NOMO-1 treated with dmso at 0.1 percent for 144 hours (cell line): Measurements from ENCODE around the gene RIF1.
"Not testable (repeated sequence)": the region's sequence is repeated elsewhere in the genome, so short reads cannot be mapped to it uniquely, and the experiment has no call there.

Experiments
- DNase-seq: peaks from one replicate; lab custom pipeline; 2025; ENCODE audit not compliant: unreplicated experiment; lab: John Stamatoyannopoulos, UW

Gene RIF1

DNA sequence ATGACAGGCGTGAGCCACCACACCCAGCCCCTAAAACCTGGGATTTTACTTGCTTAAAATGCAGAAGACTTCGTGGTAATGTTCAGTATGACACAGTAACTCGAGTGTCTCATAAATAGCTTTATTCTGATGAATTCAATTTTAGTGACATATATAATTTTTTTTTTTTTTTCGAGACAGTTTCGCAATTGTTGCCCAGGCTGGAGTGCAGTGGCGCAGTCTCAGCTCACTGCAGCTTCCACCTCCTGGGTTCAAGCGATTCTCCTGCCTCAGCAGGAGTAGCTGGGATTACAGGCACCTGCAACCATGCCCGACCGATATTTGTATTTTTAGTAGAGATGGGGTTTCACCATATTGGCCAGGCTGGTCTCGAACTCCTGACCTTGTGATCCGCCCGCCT is 12.0 kb downstream of the RIF1 start:
- DNase-seq: not testable (repeated sequence)

DNA sequence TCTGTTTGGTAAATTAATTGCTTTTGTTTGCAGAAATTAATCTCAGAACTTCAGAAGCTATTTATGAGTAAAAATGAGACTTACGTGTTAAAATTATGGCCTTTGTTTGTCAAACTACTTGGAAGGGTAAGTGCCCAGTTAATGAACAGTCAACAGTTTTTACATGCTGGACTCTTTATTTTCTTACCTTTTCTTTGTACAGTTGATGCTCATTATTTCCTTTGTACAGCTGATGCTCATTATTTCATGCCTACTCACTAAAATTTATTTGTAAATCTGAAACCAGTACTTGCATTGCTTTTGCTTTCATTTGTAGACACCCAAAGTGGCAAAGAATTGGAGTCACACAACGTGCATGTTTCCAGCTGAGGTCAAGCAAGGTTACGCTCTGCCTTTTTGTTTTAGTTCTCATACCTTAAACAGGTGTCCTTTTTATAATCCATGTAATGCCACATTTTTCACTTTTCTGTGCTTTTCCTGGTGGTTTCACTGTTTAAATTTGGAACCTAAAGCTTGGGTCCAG is 13.3 kb downstream of the RIF1 start:
- DNase-seq: no peak

DNA sequence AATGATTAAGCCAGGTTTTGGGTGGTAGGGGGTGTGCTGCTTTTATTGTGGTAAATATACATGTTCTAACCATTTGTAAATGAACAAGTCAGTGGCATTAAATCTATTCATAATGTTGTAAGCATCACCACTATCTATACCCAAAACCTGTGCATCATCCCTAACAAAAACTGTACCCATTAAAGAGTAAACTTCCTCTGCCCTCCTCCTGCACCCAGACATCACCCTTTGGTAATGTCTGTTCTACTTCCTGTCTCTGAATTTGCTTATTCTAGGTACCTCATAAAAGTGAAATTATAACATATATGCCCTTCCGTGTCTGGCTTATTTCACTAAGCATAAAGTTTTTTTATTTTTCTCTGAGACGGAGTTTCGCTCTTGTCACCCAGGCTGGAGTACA is 14.1 kb downstream of the RIF1 start:
- no peak for DNase-seq

DNA sequence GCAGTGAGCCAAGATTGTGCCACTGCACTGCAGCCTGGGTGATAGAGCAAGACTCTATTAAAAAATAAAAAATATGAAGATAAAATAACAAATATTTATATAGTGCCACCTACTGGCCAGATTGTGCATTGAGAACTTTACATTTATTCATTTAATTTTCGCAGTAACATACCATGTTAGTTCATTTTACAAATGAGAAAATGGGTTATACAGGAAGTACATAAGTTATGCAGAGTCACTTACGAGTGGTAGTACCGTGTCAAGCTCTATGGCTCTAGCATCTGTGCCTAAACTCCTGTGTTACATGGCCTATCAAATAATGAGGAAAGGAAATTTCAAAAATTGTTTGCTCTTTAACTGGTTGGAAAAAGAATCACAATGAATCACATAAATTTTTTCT is 27.9 kb downstream of the RIF1 start:
- DNase-seq: no peak

DNA sequence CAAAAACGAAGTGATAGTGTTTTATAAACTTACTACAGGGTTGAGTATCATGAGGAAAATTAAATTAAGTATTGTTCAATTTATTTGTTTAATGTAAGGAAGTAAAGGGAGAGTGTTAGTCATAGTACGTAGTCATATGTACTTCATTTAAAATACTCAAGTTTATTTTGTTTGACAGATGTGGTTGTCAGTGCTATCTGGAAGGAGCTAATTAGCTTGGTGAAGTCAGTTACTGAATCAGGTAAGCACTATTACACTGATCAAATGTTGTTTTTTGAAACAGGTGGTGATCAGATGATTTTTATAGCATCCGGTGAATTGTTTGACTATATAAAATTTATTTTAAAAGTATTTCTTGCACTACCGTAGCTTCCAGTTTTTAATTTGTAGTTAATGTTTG is 28.8 kb downstream of the RIF1 start:
- DNase-seq: no peak

DNA sequence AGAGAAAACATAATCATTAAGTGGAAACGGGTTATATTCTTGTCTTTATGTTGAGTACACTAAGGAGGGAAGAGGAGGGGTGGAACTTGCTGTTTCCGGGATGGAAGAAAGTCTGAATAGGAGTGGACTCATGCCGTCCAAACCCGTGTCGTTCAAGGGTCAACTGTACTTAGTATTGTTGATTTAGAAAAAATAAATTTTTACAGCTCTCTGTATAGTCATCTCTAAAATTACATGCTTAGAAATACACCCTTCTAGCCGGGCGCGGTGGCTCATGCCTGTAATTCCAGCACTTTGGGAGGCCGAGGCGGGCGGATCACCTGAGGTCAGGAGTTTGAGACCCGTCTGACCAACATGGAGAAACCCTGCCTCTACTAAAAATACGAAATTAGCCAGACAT is 29.4 kb downstream of the RIF1 start:
- no peak for DNase-seq

DNA sequence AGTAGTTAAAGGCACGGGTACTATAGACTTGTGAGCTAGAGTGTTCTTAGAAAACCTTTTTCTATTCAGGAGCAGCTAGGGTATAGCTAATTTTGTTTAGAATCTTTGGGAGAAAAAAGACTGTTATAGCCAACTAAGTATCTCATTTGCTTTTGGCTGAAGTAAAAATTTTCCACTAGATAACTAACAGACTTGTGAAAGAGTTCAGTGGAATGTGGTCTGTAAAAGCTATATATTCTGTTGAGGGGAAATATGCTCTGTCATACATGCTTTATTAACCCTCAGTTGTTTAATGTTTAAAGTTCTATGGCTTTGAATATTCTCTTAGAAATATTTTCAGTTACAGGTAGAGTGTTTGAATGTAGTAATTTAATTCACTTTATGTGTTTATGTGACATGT is 49.7 kb downstream of the RIF1 start:
- DNase-seq: no peak

DNA sequence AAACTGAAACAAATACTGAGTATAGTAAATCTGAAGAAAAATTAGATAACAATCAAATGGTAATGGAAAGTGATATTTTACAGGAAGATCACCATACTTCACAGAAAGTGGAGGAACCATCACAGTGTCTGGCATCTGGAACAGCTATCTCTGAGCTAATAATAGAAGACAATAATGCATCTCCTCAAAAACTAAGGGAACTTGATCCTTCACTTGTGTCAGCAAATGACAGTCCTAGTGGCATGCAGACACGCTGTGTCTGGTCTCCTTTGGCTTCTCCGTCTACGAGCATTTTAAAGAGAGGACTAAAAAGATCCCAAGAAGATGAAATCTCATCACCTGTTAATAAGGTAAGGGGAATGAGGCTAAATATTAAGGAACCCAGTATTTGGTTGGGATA is 56.1 kb downstream of the RIF1 start:
- DNase-seq: no peak

DNA sequence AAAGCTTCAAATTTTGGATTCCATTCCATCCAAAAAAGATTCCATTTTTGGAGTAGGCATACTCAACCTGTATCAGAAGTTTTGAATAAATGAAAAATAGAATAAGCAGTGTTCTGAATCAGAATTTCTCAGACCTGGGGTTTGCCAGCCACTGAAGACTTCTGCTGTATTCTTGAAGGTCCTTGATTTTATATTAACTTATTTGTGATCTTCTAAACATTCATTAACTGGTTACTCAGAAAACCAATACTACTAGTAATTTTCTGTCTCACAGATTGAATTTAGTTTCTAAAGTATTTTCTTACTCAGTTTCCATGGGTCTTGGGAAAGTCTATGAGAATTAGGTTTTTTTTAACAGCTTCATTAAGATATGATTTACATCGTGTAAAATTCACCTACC is 60.9 kb downstream of the RIF1 start:
- DNase-seq: no peak

DNA sequence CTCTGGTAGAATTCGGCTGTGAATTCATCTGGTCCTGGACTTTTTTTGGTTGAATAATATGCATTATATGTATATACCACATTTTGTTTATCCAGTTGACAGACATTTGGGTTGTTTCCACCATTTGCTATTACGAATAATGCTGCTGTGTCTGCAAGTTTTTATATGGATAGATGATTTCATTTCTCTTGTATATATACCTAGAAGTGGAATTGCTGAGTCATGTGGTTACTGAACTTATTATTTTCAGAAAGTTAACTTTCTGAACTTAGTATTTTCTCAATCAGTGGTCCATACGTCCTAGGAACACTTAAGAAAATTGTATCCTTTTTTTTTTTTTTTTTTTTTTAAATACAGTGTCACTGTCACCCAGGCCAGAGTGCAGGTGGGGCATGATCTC is 63.3 kb downstream of the RIF1 start:
- DNase-seq: no peak

DNA sequence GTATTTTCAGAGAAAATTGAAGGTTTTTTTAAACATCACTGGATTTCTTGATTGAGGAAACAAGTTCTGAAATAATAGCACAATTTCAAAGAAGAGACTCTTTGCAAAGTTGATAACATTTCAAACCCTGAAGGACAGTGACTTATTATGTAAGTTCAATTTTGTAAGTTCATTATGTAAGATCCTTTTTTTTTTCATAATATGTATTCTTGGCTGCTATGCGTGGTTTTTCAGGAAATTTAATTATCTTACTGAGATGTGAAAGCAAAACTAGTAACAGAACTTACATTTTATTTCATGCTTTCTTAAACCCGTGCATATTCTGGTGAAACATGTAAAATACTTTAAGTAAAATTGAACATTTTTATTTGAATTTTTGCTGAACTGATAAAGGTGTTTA is 65.4 kb downstream of the RIF1 start:
- no peak for DNase-seq

DNA sequence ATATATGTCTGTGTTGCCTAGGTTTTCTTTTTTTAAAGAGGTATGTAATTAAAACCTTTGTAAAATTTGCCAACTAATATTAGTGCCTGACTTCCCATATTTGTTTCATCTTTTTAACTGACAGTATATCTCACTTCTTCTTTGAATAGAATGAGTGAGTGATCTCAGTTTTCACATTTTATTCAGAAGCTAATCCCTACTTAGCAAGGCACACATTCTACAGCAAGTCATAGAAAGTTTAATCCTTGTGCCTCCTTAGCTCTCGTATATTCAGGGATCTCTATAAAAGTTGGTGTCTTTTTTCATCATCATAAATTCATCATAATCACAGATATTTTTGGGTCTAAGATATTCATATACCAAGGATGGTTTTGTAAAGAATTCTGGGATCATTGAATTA is 66.6 kb downstream of the RIF1 start:
- DNase-seq: no peak

DNA sequence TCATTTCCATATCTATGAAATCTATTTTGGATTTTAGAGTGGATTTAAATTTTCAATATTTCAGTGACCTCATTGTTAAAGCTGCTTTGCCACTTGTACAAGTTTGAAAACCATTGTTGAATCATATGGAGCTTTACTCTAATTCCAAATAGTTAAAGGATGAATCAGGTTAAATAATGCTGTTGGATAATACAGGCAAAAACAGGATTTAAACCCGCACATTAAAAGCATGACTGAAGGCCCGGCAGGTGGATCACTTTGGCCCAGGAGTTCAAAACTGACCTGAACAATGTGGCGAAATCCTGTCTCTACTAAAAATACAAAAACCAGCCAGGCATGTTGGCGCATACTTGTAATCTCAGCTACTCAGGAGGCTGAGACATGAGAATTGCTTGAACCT is 68.3 kb downstream of the RIF1 start:
- no peak for DNase-seq

DNA sequence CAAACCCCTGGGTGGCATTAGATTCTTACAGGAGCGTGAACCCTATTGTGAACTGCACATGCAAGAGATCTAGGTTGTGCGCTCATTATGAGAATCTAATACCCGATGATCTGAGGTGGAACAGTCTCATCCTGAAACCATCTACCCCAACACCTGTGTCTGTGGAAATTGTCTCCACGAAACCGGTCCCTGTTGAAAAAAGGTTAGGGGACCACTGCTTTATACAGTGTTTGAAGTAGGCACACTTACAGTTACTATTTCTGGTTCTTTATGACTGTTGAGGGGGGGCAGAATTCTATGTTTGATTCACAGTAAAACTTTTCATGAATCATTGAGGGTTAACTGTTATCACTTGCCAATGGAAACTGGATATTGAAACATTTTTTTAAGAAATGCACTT is 72.0 kb downstream of the RIF1 start:
- no peak for DNase-seq

DNA sequence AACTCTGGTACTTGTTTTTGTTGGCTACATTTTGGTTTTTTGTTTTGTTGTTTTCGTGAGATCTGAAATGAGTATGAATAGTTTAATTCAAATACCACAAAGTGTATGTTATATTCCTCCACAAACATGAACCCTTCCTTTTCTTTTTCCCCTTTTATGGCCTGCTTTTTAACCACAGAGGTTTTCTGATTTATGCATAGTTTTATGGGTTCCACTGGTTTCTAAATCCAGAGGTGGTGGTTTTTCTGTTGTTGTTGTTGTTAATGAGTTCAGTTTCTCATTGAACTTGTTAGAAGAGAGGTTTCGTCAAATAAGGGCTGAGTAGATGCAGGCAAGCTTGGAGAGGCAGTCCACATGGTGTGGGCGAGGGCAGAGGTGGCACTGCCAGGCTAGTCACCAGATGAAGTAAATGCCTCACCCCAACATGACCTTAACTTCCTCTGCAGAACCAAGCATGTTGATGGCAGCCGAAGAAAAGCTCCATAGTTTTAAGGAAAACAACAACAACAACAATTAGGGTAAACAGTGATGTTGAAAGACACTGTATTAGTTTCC is 72.5 kb downstream of the RIF1 start:
- DNase-seq: no peak

DNA sequence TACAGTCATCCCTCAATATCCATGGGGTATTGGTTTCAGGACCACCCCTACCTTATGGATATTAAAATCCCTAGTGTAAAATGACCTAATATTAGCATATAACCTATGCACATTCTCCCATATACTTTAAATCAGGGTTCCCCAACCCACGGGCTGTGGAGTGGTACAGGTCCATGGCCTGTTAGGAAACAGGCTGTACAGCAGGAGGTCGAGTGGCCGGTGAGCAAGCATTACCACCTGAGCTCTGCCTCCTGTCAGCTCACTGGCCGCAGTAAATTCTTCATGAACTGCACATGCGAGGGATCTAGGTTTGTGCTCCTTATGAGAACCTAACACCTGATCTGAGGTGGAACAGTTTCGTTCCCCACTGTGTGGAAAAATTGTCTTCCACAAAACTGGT is 73.8 kb downstream of the RIF1 start:
- DNase-seq: no peak

DNA sequence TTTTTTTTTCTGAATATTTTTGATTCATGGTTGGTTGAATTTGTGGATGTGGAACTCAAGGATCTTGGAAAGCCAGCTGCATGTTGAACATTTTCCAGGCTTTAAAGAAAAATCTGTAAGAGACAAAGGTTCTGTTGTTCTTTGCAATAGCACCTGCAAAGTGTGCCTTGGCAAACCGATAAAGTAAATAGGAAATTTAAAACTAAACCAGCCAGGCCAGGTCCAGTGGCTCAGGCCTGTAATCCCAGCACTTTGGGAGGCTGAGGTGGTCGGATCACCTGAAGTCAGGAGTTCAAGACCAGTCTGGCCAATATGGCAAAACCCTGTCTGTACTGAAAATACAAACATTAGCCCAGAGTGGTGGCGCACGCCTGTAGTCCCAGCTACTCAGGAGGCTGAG is 74.4 kb downstream of the RIF1 start:
- DNase-seq: no peak

DNA sequence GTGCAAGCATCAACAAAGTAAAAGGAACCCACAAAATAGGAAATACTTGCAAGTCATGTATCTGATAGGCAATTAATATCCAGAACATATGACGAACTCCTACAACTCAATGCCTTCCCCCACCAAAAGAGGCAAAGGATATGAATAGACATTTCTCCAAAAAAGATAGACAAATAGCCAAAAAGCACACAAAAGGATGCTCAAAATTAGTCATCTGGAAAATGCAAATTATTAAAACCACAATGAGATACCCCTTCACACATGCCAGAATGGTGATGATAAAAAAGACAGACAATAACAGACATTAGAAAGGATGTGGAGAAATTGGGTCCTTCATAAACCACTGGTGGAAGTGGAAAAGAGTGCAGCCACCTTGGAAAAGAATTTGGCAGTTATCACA is 76.4 kb downstream of the RIF1 start:
- no peak for DNase-seq

DNA sequence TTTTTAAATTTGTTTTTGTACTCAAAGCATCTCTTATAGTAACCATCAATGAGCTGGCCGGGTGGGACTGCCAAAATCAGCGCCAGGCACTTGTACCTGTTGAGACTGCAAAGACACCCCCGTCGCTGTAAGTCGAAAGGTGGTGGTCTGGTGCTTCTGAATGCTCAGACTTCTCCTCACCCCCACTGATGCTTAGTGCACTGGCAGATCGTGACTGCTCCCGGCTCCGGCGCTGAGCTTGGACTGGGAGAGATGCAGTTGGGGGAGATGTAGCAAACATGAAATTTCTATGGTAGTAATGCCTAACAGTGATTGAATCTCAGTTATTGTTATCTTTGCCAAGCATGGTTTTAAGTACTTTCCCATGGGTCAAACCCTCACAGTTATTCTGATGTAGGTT is 80.6 kb downstream of the RIF1 start:
- no peak for DNase-seq

DNA sequence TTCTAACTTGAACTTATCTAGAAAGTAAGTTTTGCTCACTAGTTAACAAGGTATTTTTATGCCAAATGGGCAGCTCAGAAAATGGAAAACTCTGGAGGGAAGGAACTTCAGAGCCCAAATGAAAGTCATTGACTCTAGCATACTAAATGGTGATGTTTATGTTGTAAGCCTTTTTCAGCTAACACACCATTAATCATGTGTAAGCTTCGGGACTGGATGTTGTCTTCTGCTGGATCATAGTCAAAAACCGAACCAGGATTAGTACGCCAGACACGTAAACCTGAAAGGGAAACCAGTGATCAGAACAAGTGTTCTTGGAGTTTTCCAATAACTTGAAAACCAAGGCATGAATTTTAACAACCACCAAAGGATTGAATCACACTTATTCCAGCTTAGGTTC is 81.8 kb downstream of the RIF1 start:
- no peak for DNase-seq

DNA sequence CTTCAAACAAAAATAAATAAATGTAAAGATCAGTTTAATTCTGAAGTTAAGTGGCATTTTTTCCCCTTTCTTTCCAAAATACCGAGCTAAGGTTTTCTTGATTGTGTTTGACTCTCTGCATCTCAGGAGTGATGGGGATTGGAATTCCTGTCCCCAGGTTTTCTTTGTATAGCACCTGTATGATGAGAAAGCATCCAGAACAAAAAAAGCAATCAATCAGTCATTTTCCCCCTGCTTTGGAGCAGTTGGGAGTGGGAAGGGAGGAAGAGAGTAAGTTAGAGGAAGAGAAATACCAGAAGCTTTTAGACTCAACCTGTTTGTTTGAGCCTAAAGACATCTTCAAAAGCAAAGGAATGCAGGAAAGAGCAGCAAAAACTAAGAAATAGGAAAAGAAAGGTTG is 88.5 kb downstream of the RIF1 start:
- no peak for DNase-seq

DNA sequence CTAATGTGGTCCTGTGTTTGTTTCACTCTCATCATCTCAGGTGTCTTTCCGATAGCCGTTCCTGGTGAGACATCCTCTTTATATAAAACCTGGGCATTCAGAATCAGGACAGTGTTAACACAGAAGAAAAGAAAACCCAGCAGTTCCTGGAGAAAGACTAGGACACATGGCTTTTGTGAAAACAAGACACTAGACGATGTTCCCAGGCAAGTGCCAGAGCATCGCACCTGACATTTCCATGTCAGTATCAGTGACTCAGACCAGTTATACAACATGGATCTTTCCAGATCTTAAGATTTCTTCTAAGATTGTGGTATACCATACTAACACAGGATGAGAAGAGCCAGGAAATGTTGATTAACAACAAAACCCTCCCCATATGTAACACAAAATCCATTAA is 96.5 kb downstream of the RIF1 start:
- no peak for DNase-seq

DNA sequence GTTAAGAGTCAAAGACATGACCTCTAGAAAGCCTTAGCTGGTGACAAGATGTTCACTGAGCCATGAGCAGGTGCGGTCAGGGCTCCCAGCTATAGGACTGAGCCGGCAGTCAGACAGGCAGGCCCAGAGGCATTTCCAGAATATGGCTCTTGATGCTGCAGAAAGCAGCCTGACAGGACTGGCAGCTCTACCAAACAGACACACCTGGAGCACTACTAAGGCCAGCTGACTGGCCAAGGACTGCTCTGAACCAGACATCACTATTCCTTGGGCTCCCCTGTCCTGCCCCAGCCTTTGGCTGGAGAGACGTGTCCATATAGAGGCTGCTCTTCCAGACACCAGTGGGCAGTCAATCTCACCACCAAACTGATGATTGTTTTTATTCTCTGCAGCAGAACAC is 98.8 kb downstream of the RIF1 start:
- no peak for DNase-seq

DNA sequence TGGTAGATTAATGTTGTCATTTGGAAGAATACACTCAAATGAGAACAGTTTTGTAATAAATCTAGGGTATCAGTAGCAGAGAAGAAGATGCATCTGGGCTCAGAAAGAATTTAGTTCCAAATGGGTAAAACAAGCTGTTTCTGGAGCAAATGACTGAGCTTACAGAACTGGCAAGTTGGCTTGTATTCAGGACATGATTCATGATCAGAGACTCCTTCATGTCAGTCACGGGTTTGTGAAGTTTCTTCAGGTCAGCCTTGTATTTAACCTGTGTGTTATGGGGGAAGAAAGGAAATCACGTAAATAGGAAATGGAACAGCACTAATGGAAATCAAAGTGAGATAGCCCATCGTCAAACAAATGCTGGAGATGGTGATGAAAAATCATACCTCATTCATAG is 109.1 kb downstream of the RIF1 start:
- DNase-seq: no peak
